Upper lobe of left lung (tissue), 4 donors: Measurements from ENCODE around the gene FBXL19.

ENCODE experiments used
- CTCF ChIP-seq, 6 experiments: fragments of 450-650 bp in 4 of 6; fragments of 200-600 bp in 2 of 6; sonication (generic) in 2 of 6; IDR thresholded peaks; one replicate each; pipeline ENCODE4 v1.5.1; 2016 to 2019; ENCODE audit warnings: antibody characterized with exemption in 6 of 6
- EP300 ChIP-seq, 4 donors: sonication (generic); formaldehyde crosslinking; IDR thresholded peaks; one replicate each; pipeline ENCODE4 v1.5.1; 2017; ENCODE audit warnings: antibody characterized with exemption in 4 of 4, control low read depth in 2 of 4
- POLR2A ChIP-seq, 4 donors: fragments of 450-650 bp; IDR thresholded peaks; one replicate each; pipeline ENCODE4 v1.5.1; 2016 to 2017; ENCODE audit warnings: antibody characterized with exemption in 4 of 4, mild to moderate bottlenecking in 2 of 4
- POLR2AphosphoS5 ChIP-seq, 2 donors: sonication (generic); formaldehyde crosslinking; IDR thresholded peaks; one replicate each; pipeline ENCODE4 v1.5.1; 2017; ENCODE audit warnings: antibody characterized with exemption in 2 of 2

- TF ChIP-seq CTCF (IDR thresholded peaks at IDR 0.05) (no peak), POLR2AphosphoS5 (IDR thresholded peaks at IDR 0.05) (no peak), POLR2A (IDR thresholded peaks at IDR 0.05) (no peak), EP300 (IDR thresholded peaks at IDR 0.05) (no peak)
Observed at GRCh38 chr16:30972872-30973271, 49.5 kb downstream of the FBXL19 start.
